Vagina (tissue), 2 donors: ENCODE data around the gene RPP38. TPM values are rescaled to one million over a fixed set of nuclear protein-coding genes. Genes with fewer than 3 reads are reported as not detected.

Source experiments
- DNase-seq, 2 donors: peaks; one replicate each; pipeline ENCODE4 v3.0.0-alpha.2; 2017; ENCODE audit errors: extremely low spot score in 2 of 2
- H3K27ac ChIP-seq: fragments of 200-600 bp; sonication (generic); one replicate; pipeline ENCODE4 v1.5.1; 2019
- H3K27me3 ChIP-seq: fragments of 200-600 bp; sonication (generic); one replicate; pipeline ENCODE4 v1.5.1; 2019
- H3K36me3 ChIP-seq, 2 donors: fragments of 200-600 bp; sonication (generic); one replicate each; pipeline ENCODE4 v1.5.1; 2017 to 2019
- H3K4me1 ChIP-seq: fragments of 200-600 bp; sonication (generic); one replicate; pipeline ENCODE4 v1.5.1; 2019
- H3K4me3 ChIP-seq, 2 donors: fragments of 200-600 bp; sonication (generic); 1 replicate in 1 of 2; 2 replicates in 1 of 2; pipeline ENCODE4 v1.5.1; 2016 to 2019
- H3K9me3 ChIP-seq: fragments of 200-600 bp; sonication (generic); one replicate; pipeline ENCODE4 v1.5.1; 2019
- POLR2A ChIP-seq, 2 donors: fragments of 450-650 bp; IDR thresholded peaks; one replicate each; pipeline ENCODE4 v1.6.1; 2017; ENCODE audit warnings: antibody characterized with exemption in 2 of 2, mild to moderate bottlenecking in 2 of 2, moderate library complexity in 2 of 2
- POLR2AphosphoS5 ChIP-seq, 2 donors: sonication (generic); formaldehyde crosslinking; IDR thresholded peaks; one replicate each; pipeline ENCODE4 v1.9.0; 2017; ENCODE audit warnings: antibody characterized with exemption in 2 of 2, mild to moderate bottlenecking in 2 of 2, low read depth in 1 of 2; ENCODE audit not compliant: insufficient read depth in 1 of 2
- intact Hi-C: fragments of 100-400 bp; cut with DNase I; formaldehyde crosslinking; loops from one replicate; pipeline ENCODE4 v1.15.1; 2023
- total RNA-seq: library from RNA; depleted of rRNA; stranded (reverse); fragments of >200 nt; gene quantifications from one replicate; pipeline ENCODE4 v1.2.3, GENCODE V29; 2016
- TF ChIP-seq, protein P1 (sequence below), 3 experiments: fragments of 450-650 bp in 2 of 3; fragments of 200-600 bp in 1 of 3; sonication (generic) in 1 of 3; IDR thresholded peaks; one replicate each; pipeline ENCODE4 v1.5.1; 2017 to 2019; ENCODE audit warnings: antibody characterized with exemption in 3 of 3, mild to moderate bottlenecking in 2 of 3, moderate library complexity in 2 of 3

RPP38 gene
- total RNA-seq, 1 donor from 2014 or later, result 14.2 TPM

DNA sequence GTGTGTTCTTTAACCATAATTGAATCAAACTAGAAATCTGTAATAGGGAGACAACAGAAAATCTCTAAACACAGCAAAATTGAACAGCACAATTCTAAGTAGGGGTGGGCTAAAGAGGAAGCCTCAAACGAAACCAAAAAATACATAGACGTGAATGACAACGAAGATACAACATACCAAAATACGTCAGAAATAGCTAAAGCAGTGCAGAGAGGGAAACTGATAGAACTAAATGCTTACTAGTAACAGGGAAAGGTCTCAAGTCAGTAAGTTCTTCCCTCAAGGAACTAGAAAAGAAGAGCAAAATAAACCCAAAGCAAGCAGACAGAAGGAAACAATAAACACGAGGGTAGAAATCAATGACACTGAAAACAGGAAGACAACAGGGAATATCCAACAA is 19.1 kb downstream of the RPP38 start:
- no peak for TF ChIP-seq POLR2AphosphoS5 (IDR thresholded peaks at IDR 0.05; ENCODE audit: insufficient read depth in 1 of 2, low read depth in 1 of 2)
- TF ChIP-seq, protein P1, sequence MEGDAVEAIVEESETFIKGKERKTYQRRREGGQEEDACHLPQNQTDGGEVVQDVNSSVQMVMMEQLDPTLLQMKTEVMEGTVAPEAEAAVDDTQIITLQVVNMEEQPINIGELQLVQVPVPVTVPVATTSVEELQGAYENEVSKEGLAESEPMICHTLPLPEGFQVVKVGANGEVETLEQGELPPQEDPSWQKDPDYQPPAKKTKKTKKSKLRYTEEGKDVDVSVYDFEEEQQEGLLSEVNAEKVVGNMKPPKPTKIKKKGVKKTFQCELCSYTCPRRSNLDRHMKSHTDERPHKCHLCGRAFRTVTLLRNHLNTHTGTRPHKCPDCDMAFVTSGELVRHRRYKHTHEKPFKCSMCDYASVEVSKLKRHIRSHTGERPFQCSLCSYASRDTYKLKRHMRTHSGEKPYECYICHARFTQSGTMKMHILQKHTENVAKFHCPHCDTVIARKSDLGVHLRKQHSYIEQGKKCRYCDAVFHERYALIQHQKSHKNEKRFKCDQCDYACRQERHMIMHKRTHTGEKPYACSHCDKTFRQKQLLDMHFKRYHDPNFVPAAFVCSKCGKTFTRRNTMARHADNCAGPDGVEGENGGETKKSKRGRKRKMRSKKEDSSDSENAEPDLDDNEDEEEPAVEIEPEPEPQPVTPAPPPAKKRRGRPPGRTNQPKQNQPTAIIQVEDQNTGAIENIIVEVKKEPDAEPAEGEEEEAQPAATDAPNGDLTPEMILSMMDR (IDR thresholded peaks at IDR 0.05), result no peak
- no peak for TF ChIP-seq POLR2A (IDR thresholded peaks at IDR 0.05)

DNA sequence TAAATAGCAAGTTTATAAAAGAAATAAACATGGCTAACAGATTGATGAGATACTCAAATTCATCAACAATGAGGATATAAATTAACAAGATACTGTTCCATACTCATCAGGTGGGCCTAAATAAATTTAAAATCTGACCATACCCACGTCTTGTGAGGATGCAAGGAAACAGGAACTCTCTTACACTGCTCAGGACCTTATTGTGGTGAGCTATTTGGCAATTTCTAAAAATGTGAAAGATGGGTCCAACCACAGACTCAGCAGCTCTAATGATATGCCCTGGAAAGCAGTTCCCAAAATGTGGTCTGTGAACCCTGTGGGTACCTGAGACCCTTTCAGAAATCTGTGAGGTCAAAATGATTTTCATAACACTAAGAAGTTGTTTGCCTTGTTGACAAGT is 21.5 kb downstream of the RPP38 start:
- intact Hi-C loops, result no loop called here
- Histone ChIP-seq H3K27me3 (no peaks in the 10 kb centered on the region), H3K36me3 (peaks cover 0 to 22% of the 10 kb centered on the region in 2 donors), H3K4me3 (no peak overlapping the region), H3K27ac (no peak overlapping the region), H3K4me1 (no peaks in the 10 kb centered on the region), H3K9me3 (no peaks in the 10 kb centered on the region)
- no peak for DNase-seq
- TF ChIP-seq, protein P1 (IDR thresholded peaks at IDR 0.05), result no peak
- TF ChIP-seq POLR2AphosphoS5 (IDR thresholded peaks at IDR 0.05; ENCODE audit: insufficient read depth in 1 of 2, low read depth in 1 of 2), result no peak
- TF ChIP-seq POLR2A (IDR thresholded peaks at IDR 0.05), result no peak

More for the DNA sequence above, 19.1 kb downstream of the RPP38 start:
- intact Hi-C loops, result no loop called here
- no peak for DNase-seq
- Histone ChIP-seq H3K27me3 (no peaks in the 10 kb centered on the region), H3K36me3 (peaks cover 0 to 37% of the 10 kb centered on the region in 2 donors), H3K4me3 (no peak overlapping the region), H3K9me3 (no peaks in the 10 kb centered on the region), H3K27ac (no peak overlapping the region), H3K4me1 (no peaks in the 10 kb centered on the region)

DNA sequence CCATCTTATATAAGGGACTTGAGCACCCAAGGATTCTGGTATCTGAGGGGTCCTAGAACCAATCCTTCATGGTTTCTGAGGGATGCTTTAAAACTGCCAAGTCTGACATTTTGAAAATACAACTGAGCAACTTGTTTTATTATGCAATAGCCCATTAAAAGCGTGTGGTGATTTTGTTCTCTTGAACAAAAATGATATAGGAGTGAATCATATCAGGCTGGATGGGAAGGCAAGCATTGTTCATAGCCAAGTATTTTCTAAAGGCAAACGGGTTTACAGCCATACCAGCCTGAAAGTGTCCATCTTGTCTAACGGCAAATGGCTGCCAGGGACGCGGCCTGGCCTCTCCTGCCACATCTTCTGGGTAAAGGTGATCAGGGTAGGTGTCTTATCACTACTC is 23.4 kb downstream of the RPP38 start:
- Histone ChIP-seq H3K36me3 (peaks cover 0 to 28% of the 10 kb centered on the region in 2 donors), H3K9me3 (no peaks in the 10 kb centered on the region), H3K4me3 (no peak overlapping the region), H3K27me3 (no peaks in the 10 kb centered on the region), H3K27ac (no peak overlapping the region), H3K4me1 (no peaks in the 10 kb centered on the region)
- no peak for DNase-seq
- intact Hi-C loops, result no loop called here
- TF ChIP-seq, protein P1 (IDR thresholded peaks at IDR 0.05), result no peak
- TF ChIP-seq POLR2A (IDR thresholded peaks at IDR 0.05), result no peak
- TF ChIP-seq POLR2AphosphoS5 (IDR thresholded peaks at IDR 0.05; ENCODE audit: insufficient read depth in 1 of 2, low read depth in 1 of 2), result no peak

DNA sequence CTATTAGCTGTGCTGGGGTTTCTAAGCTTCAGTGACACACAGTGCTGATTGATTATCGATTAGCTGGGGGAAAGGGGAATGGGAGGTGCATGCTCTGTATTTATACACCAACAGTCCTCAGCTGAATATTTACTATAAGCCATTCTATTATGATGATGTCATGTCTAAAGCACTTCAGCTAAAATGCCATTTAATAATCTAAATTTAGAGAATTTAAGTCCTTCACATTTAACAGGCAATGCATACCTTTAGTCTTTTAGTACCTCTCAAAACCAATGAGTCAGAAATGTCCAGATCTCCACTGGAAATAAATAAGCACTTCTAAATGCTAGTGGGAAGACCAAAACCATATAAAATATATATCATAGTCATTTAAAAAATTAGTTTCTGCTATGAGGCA is 24.6 kb downstream of the RPP38 start:
- H3K36me3 ChIP-seq, result peaks cover 0 to 38% of the 10 kb centered on the region in 2 donors
- no peaks in the 10 kb centered on the region for H3K4me1 ChIP-seq
- TF ChIP-seq, protein P1 (IDR thresholded peaks at IDR 0.05), result no peak
- TF ChIP-seq POLR2AphosphoS5 (IDR thresholded peaks at IDR 0.05; ENCODE audit: insufficient read depth in 1 of 2, low read depth in 1 of 2) (no peak), POLR2A (IDR thresholded peaks at IDR 0.05) (no peak)
- no peak overlapping the region for H3K4me3 ChIP-seq
- no peaks in the 10 kb centered on the region for H3K27me3 ChIP-seq
- intact Hi-C loops, result no loop called here
- H3K27ac ChIP-seq, result no peak overlapping the region
- DNase-seq, result no peak
- H3K9me3 ChIP-seq, result no peaks in the 10 kb centered on the region

DNA sequence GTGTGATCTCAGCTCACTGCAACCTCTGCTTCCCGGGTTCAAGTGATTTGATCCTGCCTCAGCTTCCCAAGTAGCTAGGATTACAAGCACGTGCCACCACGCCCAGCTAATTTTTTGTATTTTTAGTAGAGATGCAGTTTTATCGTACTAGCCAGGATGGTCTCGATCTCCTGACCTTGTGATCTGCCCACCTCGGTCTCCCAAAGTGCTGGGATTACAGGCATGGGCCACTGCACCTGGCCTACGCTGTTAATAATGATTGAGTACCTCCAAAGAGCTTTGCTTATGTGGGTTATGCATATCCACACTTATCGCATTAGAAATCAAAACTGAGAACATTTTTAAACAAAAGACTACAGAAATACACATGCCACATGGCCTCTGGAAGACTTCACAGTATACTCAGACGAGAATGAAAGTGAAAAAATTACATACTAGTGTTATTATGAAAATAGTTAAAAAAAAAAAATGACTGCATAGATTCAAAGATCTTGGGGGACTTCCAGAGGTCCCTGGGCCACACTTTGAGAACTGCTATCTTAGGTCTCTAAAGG is 25.4 kb downstream of the RPP38 start:
- peaks cover 0 to 42% of the 10 kb centered on the region in 2 donors for H3K36me3 ChIP-seq
- H3K4me3 ChIP-seq, result no peak overlapping the region
- DNase-seq, result no peak
- H3K27me3 ChIP-seq, result no peaks in the 10 kb centered on the region
- TF ChIP-seq, protein P1 (IDR thresholded peaks at IDR 0.05), result no peak
- TF ChIP-seq POLR2AphosphoS5 (IDR thresholded peaks at IDR 0.05; ENCODE audit: insufficient read depth in 1 of 2, low read depth in 1 of 2) (no peak), POLR2A (IDR thresholded peaks at IDR 0.05) (no peak)
- H3K27ac ChIP-seq, result no peak overlapping the region
- no peaks in the 10 kb centered on the region for H3K4me1 ChIP-seq
- intact Hi-C loops, result no loop called here
- H3K9me3 ChIP-seq, result no peaks in the 10 kb centered on the region
